Astrocyte (in vitro differentiated cells and primary cell): Measurements from ENCODE around the gene DPF3.

Source experiments
- CTCF ChIP-seq: IDR thresholded peaks from 2 replicates; pipeline ENCODE4 v1.5.1; 2011; ENCODE audit warnings: low read depth, mild to moderate bottlenecking, inconsistent platforms, low read length, moderate library complexity; ENCODE audit not compliant: insufficient read depth
- EZH2 ChIP-seq: IDR thresholded peaks from 2 replicates; pipeline ENCODE4 v1.6.1; 2012; ENCODE audit warnings: mild to moderate bottlenecking, low read length, inconsistent platforms; ENCODE audit not compliant: insufficient read depth

- TF ChIP-seq CTCF (no peak), EZH2 (no peak)
Observed at GRCh38 chr14:72876710-72877063, 17.2 kb downstream of the DPF3 start.
